PC-9 (cell line): ENCODE results near the gene JPT1. TPM values are rescaled to one million over a fixed set of nuclear protein-coding genes. Genes with fewer than 3 reads are reported as not detected.

Experiments
- total RNA-seq: library from RNA; stranded (reverse); gene quantifications from 2 replicates; pipeline ENCODE4 v1.2.3, GENCODE V29; 2021

JPT1 gene
- total RNA-seq, 1 experiment from 2014 or later = 250 TPM

Other genes starting within 250 kb of the JPT1 start
- gene USH1G, start 231.3 kb downstream of the JPT1 start, total RNA-seq = 0.22 and 0.28 TPM in 2 replicates
- not detected in 2 replicates for gene OTOP2, start 230.2 kb downstream of the JPT1 start, total RNA-seq
- gene OTOP3, start 218.6 kb downstream of the JPT1 start, total RNA-seq = not detected in 2 replicates
- 32.1 and 49.7 TPM in 2 replicates for gene HID1, start 181.8 kb downstream of the JPT1 start, total RNA-seq
- gene CDR2L, start 166.9 kb downstream of the JPT1 start, total RNA-seq = 15.1 and 22.8 TPM in 2 replicates
- gene MRPL58, start 141.8 kb downstream of the JPT1 start, total RNA-seq = 42.8 and 48.4 TPM in 2 replicates
- gene ATP5PD, start 107.5 kb downstream of the JPT1 start, total RNA-seq = 306 and 336 TPM in 2 replicates
- gene KCTD2, start 107.3 kb downstream of the JPT1 start, total RNA-seq = 18.4 and 18.6 TPM in 2 replicates
- 70.2 and 88.5 TPM in 2 replicates for gene SLC16A5, start 66.6 kb downstream of the JPT1 start, total RNA-seq
- 19.2 and 20.5 TPM in 2 replicates for gene ARMC7, start 44.5 kb downstream of the JPT1 start, total RNA-seq
- gene NT5C, start 22.8 kb downstream of the JPT1 start, total RNA-seq = 38.6 and 52.3 TPM in 2 replicates
- gene SUMO2, start 28.4 kb upstream of the JPT1 start, total RNA-seq = 425 and 486 TPM in 2 replicates
- gene NUP85, start 51.2 kb upstream of the JPT1 start, total RNA-seq = 64.2 and 73.1 TPM in 2 replicates
- gene GGA3, start 107.1 kb upstream of the JPT1 start, total RNA-seq = 34.8 and 37.5 TPM in 2 replicates
- 50.1 and 51.3 TPM in 2 replicates for gene MRPS7, start 107.4 kb upstream of the JPT1 start, total RNA-seq
- 23.4 and 35.4 TPM in 2 replicates for gene MIF4GD, start 116.7 kb upstream of the JPT1 start, total RNA-seq
- gene SLC25A19, start 134.9 kb upstream of the JPT1 start, total RNA-seq = 18.7 and 19.4 TPM in 2 replicates